IPS-18c (cell line): ENCODE measurements around the gene SETD3.

ENCODE experiments used
- H3K4me3 ChIP-seq: 2 replicates; pipeline ENCODE4 v1.7.0; 2013; ENCODE audit warnings: low read depth, mild to moderate bottlenecking, low read length, moderate library complexity; ENCODE audit not compliant: insufficient read depth
- H3K9me3 ChIP-seq: one replicate; pipeline ENCODE4 v1.6.1; 2013; ENCODE audit warnings: mild to moderate bottlenecking, low read length, moderate library complexity; ENCODE audit not compliant: control insufficient read depth, insufficient read depth

Gene SETD3

GRCh38 chr14:99472937-99473336 lies 7.7 kb downstream of the SETD3 start:
- H3K9me3 ChIP-seq, result no peaks in the 10 kb centered on the region

GRCh38 chr14:99471731-99472130 lies 8.9 kb downstream of the SETD3 start:
- Histone ChIP-seq H3K9me3 (no peaks in the 10 kb centered on the region), H3K4me3 (no peak overlapping the region)

More at GRCh38 chr14:99472937-99473336, 7.7 kb downstream of the SETD3 start:
- H3K4me3 ChIP-seq, result no peak overlapping the region

GRCh38 chr14:99468836-99469592 lies 11.6 kb downstream of the SETD3 start:
- H3K9me3 ChIP-seq, result no peaks in the 10 kb centered on the region
- H3K4me3 ChIP-seq, result no peak overlapping the region

- Histone ChIP-seq H3K9me3 (no peaks in the 10 kb centered on the region), H3K4me3 (no peak overlapping the region)
Measured at GRCh38 chr14:99468081-99468480, 12.6 kb downstream of the SETD3 start.

GRCh38 chr14:99467336-99468078 lies 13.2 kb downstream of the SETD3 start:
- H3K9me3 ChIP-seq, result no peaks in the 10 kb centered on the region

GRCh38 chr14:99466758-99467157 lies 13.9 kb downstream of the SETD3 start:
- H3K9me3 ChIP-seq, result no peaks in the 10 kb centered on the region
- no peak overlapping the region for H3K4me3 ChIP-seq

More at GRCh38 chr14:99467336-99468078, 13.2 kb downstream of the SETD3 start:
- no peak overlapping the region for H3K4me3 ChIP-seq

GRCh38 chr14:99465288-99465687 lies 15.4 kb downstream of the SETD3 start:
- Histone ChIP-seq H3K4me3 (no peak overlapping the region), H3K9me3 (no peaks in the 10 kb centered on the region)

GRCh38 chr14:99463974-99464373 lies 16.7 kb downstream of the SETD3 start:
- Histone ChIP-seq H3K9me3 (no peaks in the 10 kb centered on the region), H3K4me3 (no peak overlapping the region)

GRCh38 chr14:99462210-99462609 lies 18.4 kb downstream of the SETD3 start:
- Histone ChIP-seq H3K4me3 (no peak overlapping the region), H3K9me3 (no peaks in the 10 kb centered on the region)

- H3K4me3 ChIP-seq, result no peak overlapping the region
- no peaks in the 10 kb centered on the region for H3K9me3 ChIP-seq
Measured at GRCh38 chr14:99461411-99462085, 19.1 kb downstream of the SETD3 start.

- no peaks in the 10 kb centered on the region for H3K9me3 ChIP-seq
- no peak overlapping the region for H3K4me3 ChIP-seq
Measured at GRCh38 chr14:99460793-99461192, 19.9 kb downstream of the SETD3 start.

GRCh38 chr14:99459481-99460100 lies 21.1 kb downstream of the SETD3 start:
- no peak overlapping the region for H3K4me3 ChIP-seq
- H3K9me3 ChIP-seq, result no peaks in the 10 kb centered on the region

GRCh38 chr14:99454246-99454645 lies 26.4 kb downstream of the SETD3 start:
- Histone ChIP-seq H3K9me3 (no peaks in the 10 kb centered on the region), H3K4me3 (no peak overlapping the region)

- Histone ChIP-seq H3K9me3 (no peaks in the 10 kb centered on the region), H3K4me3 (no peak overlapping the region)
Measured at GRCh38 chr14:99452968-99453367, 27.7 kb downstream of the SETD3 start.

GRCh38 chr14:99451234-99451633 lies 29.4 kb downstream of the SETD3 start:
- H3K9me3 ChIP-seq, result no peaks in the 10 kb centered on the region
- H3K4me3 ChIP-seq, result no peak overlapping the region

GRCh38 chr14:99450266-99450665 lies 30.4 kb downstream of the SETD3 start:
- no peaks in the 10 kb centered on the region for H3K9me3 ChIP-seq
- no peak overlapping the region for H3K4me3 ChIP-seq

- no peak overlapping the region for H3K4me3 ChIP-seq
Measured at GRCh38 chr14:99447739-99448138, 32.9 kb downstream of the SETD3 start.

More at GRCh38 chr14:99447739-99448138, 32.9 kb downstream of the SETD3 start:
- no peaks in the 10 kb centered on the region for H3K9me3 ChIP-seq
